CD4-positive, alpha-beta T cell treated with Interleukin-6 for 4 hours (primary cell): ENCODE measurements around the gene PPM1L.

Source experiments
- DNase-seq: peaks from one replicate; pipeline ENCODE4 v3.0.0-alpha.2; 2020; ENCODE audit warnings: mixed read lengths

Gene PPM1L

DNA sequence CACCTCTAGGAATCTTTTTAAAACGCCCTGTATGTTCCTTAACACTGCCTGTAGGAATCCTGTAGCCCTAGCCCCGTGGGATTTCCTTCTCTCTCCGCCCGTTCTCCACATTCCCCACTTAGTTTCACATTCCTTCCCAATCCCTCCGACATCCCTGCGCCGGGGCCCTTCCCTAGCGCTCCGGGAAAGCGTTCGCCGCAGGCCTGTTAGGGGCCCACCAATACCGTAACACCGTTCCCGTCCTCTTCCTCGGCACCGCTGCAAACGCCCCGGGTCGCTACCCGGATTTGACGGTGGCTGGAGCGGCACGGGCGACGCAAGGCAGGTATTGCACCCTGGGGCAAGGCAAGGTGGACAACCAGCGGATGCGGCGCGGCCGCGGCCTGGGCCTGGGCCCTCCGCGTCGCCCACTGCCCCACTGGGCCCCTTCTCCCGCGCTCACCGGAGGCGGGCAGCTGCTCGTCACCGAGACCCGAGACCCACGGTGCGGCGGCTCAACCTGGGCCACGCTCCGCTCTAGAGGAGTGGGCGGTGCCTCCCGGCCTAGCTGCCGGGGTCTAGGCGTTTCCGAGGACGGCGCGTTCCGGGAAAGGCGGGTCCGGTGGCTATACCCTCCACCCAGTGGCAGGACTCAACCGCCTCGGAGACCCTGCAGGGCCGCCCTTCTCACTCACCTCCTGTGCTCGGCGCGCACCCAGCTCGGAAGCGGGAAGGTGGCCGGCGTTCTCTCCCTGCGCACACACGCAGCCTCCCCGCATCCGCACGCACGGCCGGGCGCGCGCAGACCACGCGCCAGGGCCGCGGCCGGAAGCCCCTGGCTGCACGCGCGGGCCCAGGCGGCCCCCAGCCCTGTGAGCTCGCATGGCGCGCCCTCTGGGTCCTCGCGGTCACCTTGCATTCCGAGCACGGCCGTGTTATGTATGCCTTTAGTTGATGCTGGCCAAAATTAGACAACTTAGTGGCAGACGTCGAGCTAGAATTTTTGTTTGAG lies 348.8 kb downstream of the PPM1L start, which contains the start of gene B3GALNT1:
Gene B3GALNT1 (minus strand): TSS at position 789 of the 991 bp plus-strand sequence. CDS start 18,595 bp downstream, outside the sequence.
- peak; percentile 22 for DNase-seq

- no peak for DNase-seq
Measured at GRCh38 chr3:161107311-161107710, 351.3 kb downstream of the PPM1L start.

- no peak for DNase-seq
Measured at GRCh38 chr3:161108840-161109239, 352.8 kb downstream of the PPM1L start.

DNA sequence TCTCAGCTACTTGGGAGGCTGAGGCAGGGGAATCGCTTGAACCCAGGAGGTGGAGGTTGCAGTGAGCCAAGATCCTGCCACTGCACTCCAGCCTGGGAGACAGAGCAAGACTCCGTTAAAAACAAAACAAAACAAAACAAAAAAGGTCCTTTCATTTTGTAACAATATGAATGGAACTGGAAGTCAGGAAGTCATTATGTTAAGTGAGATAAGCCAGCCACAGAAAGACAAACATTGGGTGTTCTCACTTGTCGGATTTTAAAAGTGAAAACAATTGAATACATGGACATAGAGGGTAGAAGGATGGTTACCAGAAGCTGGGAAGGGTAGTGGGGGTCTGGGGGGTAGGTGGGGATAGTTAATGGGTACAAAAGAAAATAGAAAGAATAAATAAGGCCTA lies 361.6 kb downstream of the PPM1L start:
- DNase-seq: no peak

DNA sequence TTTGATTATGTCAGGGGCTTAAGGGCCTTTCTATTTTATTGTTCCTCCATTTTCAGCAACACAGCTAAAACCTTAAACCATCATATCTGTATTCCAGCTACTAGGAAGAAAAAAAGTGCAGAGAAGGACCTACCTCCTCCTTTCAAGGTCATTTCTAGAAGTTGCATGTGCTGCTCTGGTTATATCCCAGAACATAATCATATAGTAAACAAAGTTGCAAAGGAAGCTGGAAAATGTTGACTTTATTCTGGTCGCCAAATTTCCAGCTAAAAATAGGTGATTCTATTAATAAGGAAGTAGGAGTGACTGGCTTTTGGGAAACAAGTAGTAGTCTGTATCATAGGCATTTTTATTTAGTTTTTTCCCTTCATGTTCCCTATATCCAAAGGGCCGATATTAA lies 370.5 kb downstream of the PPM1L start:
- DNase-seq: no peak
